ENCODE measurements around the gene HBG2. TPM values are rescaled to one million over a fixed set of nuclear protein-coding genes. Genes with fewer than 3 reads are reported as not detected.

Gene HBG2
- total and polyA plus RNA-seq, 2 of the 8 experiments (the other 6 are each of a cell fraction or from before 2014, with no cell fraction given) = 0.23 TPM; not detected in 1

DNA sequence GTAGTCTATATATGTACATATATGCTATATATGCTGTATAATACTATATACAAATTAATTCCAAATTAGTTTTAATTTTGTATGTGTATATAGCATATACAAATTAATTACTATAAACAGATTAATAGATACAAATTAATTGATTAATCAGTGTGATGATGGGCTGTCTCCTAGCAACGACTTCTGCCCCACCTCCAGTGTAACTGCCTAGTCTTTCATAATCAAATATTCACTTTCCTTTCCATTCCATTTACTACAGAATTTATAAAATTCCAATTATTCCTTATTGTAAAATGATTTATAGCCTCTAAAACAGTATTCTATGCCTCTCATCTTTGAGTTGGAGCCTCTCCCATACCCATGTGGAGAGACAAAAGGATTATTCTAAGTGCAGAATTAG, 21.3 kb downstream of the HBG2 start (continued):
- TF ChIP-seq ZNF274 (IDR thresholded peaks at IDR 0.05; ENCODE audit: borderline replicate concordance, extremely low read depth, low read length) = no peak
